ENCODE results near the gene ZRANB3. TPM values are rescaled to one million over a fixed set of nuclear protein-coding genes. Genes with fewer than 3 reads are reported as not detected.
A peak's percentile ranks its signal among the peaks of the same experiment; 100 is the strongest.

The ZRANB3 gene
- total RNA-seq, 1 experiment from 2014 or later, result 17.1 TPM

GRCh38 chr2:135208016-135208415, 323.0 kb downstream of the ZRANB3 start:
- Histone ChIP-seq H3K9me3 (ENCODE audit: low read depth, low read length, poor library complexity, severe bottlenecking) (no peaks in the 10 kb centered on the region), H3K27ac (ENCODE audit: low read depth, low read length, poor library complexity, severe bottlenecking) (no peak overlapping the region), H3K27me3 (replicated peaks; ENCODE audit: insufficient read depth, low read depth, low read length, poor library complexity) (no peaks in the 10 kb centered on the region), H3K4me1 (ENCODE audit: insufficient read depth, low read length, poor library complexity, severe bottlenecking) (no peaks in the 10 kb centered on the region), H3K36me3 (ENCODE audit: insufficient read depth, low read length, poor library complexity, severe bottlenecking) (no peaks in the 10 kb centered on the region), H3K4me3 (ENCODE audit: low read depth, low read length, poor library complexity, severe bottlenecking) (no peak overlapping the region)
- DNase-seq (ENCODE audit: low spot score), result peak; percentile 35
- ChIA-PET POLR2A (ENCODE audit: low non-redundant PET) (no interaction called here), CTCF (no interaction called here)
- no TSS peak for BruUV-seq (replicated peaks)
- intact Hi-C loops (cut with micrococcal nuclease; ENCODE audit: unreplicated experiment), result no loop called here
- TF ChIP-seq CTCF (conservative IDR thresholded peaks at IDR 0.05; ENCODE audit: low read depth, low read length) (no peak), EZH2 (IDR thresholded peaks at IDR 0.05; ENCODE audit: borderline replicate concordance, low read depth, low read length, poor library complexity, severe bottlenecking) (no peak)

GRCh38 chr2:135203944-135204343, 327.1 kb downstream of the ZRANB3 start:
- BruUV-seq (replicated peaks), result no TSS peak

GRCh38 chr2:135202751-135203150, 328.3 kb downstream of the ZRANB3 start:
- H3K27ac ChIP-seq (ENCODE audit: low read depth, low read length, poor library complexity, severe bottlenecking), result no peak overlapping the region
- no peaks in the 10 kb centered on the region for H3K36me3 ChIP-seq (ENCODE audit: insufficient read depth, low read length, poor library complexity, severe bottlenecking)
- no peaks in the 10 kb centered on the region for H3K9me3 ChIP-seq (ENCODE audit: low read depth, low read length, poor library complexity, severe bottlenecking)
- H3K4me3 ChIP-seq (ENCODE audit: low read depth, low read length, poor library complexity, severe bottlenecking), result no peak overlapping the region
- no TSS peak for BruUV-seq (replicated peaks)
- no peak for DNase-seq (ENCODE audit: low spot score)
- intact Hi-C loops (cut with micrococcal nuclease; ENCODE audit: unreplicated experiment), result no loop called here
- POLR2A ChIA-PET (ENCODE audit: low non-redundant PET), result no interaction called here
- H3K27me3 ChIP-seq (replicated peaks; ENCODE audit: insufficient read depth, low read depth, low read length, poor library complexity), result no peaks in the 10 kb centered on the region
- no peaks in the 10 kb centered on the region for H3K4me1 ChIP-seq (ENCODE audit: insufficient read depth, low read length, poor library complexity, severe bottlenecking)
- CTCF ChIA-PET, result no interaction called here
- TF ChIP-seq EZH2 (IDR thresholded peaks at IDR 0.05; ENCODE audit: borderline replicate concordance, low read depth, low read length, poor library complexity, severe bottlenecking) (no peak), CTCF (conservative IDR thresholded peaks at IDR 0.05; ENCODE audit: low read depth, low read length) (no peak)

More at GRCh38 chr2:135203944-135204343, 327.1 kb downstream of the ZRANB3 start:
- no peaks in the 10 kb centered on the region for H3K4me1 ChIP-seq (ENCODE audit: insufficient read depth, low read length, poor library complexity, severe bottlenecking)
- no peak overlapping the region for H3K4me3 ChIP-seq (ENCODE audit: low read depth, low read length, poor library complexity, severe bottlenecking)
- no peaks in the 10 kb centered on the region for H3K27me3 ChIP-seq (replicated peaks; ENCODE audit: insufficient read depth, low read depth, low read length, poor library complexity)
- no peaks in the 10 kb centered on the region for H3K36me3 ChIP-seq (ENCODE audit: insufficient read depth, low read length, poor library complexity, severe bottlenecking)
- ChIA-PET POLR2A (ENCODE audit: low non-redundant PET) (no interaction called here), CTCF (no interaction called here)
- no peak for DNase-seq (ENCODE audit: low spot score)
- no peaks in the 10 kb centered on the region for H3K9me3 ChIP-seq (ENCODE audit: low read depth, low read length, poor library complexity, severe bottlenecking)
- no peak overlapping the region for H3K27ac ChIP-seq (ENCODE audit: low read depth, low read length, poor library complexity, severe bottlenecking)
- intact Hi-C loops (cut with micrococcal nuclease; ENCODE audit: unreplicated experiment), result no loop called here
- no peak for TF ChIP-seq CTCF (conservative IDR thresholded peaks at IDR 0.05; ENCODE audit: low read depth, low read length)
- TF ChIP-seq EZH2 (IDR thresholded peaks at IDR 0.05; ENCODE audit: borderline replicate concordance, low read depth, low read length, poor library complexity, severe bottlenecking), result no peak

All from A673 (cell line).